ENCODE measurements around the gene BTBD9.
"Not testable (repeated sequence)": the region's sequence is repeated elsewhere in the genome, so short reads cannot be mapped to it uniquely, and the experiment has no call there.

The BTBD9 gene

DNA sequence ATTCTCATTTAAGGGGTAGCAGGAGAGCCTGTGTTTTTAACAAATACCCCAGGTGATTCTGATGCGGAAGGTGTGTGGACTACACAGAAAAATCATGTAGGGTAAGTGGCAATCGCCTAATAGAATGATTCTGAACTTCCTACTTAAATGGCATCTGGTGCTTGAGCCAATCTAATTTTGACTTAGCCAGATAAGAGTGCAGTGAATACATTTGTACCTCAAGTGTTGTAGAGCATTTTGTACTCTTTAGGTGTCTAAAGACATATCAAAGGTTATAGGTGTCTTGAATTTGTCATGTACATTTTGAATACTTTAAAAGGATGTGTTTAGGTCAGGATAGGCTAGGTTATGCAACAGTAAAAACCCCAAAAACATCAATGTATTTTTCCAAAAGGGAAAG, 10.0 kb upstream of the BTBD9 start:
- no peak for DNase-seq (ENCODE audit: low read depth, low spot score)

DNA sequence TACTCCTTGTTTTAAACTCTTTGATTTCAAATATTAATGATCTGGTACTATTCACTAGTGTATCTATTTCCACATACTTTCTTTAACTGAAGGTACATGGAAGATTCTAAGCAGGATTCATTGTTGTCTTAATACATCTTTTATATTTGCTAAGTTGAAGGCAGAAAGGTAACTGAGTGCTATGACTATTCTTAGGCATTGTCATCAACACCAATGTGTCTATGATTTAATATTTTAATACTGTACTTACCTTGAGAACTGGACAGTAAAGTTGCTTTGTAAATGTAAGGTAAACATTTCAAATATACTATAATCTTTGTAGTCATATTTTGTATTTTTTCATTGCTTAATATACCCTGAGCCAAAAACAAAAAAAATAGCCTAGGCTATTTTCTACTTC, 8.9 kb upstream of the BTBD9 start:
- DNase-seq (ENCODE audit: low read depth, low spot score), result no peak

DNA sequence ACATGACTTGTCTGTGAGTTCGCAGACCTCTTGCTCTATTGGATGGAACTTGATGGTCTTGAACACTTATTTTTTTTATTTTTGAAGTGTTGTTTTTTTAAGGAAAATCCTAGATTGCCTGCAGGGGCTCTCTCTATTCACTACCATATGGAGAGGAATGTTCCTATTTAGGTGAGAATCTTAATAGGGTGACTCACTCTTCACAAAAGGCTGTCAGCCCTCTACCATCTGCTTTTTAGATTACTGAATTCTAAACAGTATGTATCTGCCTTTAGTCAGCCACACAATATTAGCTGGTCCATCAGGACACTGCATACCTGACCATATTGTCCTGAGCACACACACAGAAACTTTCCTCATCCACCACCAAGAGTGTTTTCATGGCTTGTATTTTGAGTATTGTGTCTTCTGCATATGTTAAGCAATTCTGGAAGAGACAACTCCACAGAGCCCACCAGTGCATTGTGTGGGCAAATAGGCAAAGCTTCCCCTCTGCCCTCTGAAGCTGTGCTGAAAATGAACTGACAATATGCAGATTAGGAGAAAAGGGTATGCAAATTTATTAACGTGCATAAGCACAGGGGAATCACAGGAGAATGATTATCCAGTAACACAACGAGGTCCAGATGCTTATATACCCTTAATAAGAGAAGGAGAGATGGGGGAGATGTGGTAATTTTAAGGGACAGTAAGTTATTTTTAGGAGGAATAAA, 6.6 kb upstream of the BTBD9 start:
- no peak for DNase-seq (ENCODE audit: low read depth, low spot score)

DNA sequence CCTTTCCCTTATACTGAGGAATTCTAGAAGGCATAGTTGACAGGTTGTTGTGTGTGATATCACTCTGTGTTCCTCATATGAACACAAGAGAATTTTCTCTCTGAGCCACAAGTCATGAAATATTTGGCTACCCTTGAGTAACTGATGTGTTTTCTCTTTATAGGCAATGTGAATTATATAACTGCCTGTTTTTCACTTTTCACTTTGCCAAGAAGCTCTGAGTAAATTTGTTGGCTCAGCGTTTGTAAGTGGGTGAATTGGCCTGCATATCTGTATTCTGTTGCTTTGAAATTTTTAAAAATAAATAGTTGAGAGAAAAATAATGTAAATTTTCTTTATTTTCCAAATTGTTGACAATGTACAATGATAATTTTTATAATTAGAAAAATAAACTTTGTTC, 5.2 kb upstream of the BTBD9 start:
- DNase-seq (ENCODE audit: low read depth, low spot score), result no peak

DNA sequence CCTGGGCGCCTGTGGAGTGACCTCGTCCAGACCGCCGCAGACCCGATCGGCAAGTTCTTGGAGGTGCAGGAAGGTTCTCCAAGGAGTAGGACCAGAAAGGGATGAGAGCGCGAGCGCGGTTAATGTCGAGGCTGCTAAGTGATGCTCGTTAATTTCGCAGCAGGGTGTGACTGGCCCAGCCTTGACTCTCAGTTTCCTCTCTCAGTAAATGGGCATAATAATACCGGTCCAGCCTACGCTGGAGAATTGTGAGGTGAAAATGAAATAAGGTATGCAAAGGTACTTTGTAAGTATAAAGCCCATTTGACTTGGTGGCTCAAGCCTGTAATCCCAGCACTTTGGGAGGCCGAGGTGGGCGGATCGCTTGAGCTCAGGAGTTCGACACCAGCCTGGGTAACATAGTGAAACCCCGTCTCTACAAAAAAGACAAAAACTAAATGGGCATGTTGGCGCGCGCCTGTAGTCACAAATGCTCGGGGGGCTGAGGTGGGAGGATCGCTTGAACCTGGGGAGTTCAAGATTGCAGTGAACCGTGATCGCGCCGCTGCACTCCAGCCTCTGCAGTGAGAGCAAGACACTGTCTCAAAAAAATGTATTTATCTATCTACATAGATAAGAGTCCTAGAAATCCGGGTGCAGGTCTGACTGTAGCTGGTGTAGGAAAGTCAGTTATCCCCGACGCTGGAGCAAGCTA, 634 bp upstream of the BTBD9 start:
- DNase-seq (ENCODE audit: low read depth, low spot score), result peak; percentile 35

DNA sequence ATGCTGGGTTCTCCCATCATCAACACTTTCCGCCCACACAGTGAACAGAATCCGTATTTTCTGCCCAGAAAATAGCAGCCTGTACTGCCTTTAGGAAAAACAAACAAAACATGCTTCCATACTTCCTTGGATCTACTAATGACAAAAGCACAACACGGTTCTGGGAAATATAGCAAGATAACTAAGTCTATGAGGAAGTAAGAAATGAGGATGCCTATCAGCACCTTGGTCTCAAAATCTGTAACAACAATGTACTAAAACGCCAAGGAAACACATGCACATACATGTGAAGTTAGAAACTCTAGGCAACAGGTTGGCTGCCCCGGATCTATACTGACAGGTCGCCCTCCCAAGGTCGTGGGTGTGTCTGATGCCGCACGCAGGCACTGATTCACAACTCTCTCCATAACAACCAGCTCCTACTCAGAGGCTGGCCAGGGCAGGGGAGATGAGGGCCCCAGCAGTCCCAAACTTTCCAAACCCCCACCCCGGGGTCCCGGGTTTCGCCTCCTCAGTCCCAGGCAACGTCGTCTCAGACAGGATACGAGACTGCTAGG, 710 bp downstream of the BTBD9 start:
- no peak for DNase-seq (ENCODE audit: low read depth, low spot score)

DNA sequence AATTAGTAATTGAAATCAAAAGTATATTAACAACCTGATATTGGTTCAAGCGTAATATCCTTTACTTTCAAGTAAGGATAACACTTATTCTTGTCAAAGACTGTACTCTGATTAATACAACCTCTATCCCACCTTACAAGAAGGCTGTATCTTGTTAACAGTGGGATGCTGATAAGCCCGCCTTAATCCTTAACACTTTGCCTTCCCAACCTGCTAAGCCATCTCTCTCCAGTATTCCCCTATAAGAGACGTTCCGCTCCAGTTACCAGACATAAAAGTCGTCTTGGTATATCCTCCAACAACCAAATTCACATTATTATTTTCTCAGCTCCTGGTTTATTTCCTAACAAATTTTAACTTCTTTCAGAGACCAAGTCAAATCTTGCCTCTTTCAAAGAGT, 2.0 kb downstream of the BTBD9 start:
- DNase-seq (ENCODE audit: low read depth, low spot score), result no peak

DNA sequence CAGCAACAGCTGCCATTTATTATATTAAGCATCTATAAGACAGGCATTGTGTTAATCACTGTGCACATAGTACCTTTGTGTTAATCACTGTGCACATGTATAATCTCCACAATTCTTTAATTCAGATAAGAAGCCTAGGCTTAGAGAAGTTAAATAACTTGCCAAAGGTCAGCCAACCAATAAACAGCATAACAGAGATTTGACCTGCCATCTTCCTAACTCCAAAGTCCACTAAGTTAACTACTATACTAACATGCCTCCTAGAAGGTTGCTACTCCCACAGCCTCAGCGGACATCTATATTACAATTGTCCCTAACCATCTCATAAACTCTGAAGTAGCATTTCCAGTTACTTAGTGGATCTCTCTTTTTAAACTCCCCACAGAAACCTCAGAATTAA, 3.7 kb downstream of the BTBD9 start:
- DNase-seq (ENCODE audit: low read depth, low spot score), result no peak

DNA sequence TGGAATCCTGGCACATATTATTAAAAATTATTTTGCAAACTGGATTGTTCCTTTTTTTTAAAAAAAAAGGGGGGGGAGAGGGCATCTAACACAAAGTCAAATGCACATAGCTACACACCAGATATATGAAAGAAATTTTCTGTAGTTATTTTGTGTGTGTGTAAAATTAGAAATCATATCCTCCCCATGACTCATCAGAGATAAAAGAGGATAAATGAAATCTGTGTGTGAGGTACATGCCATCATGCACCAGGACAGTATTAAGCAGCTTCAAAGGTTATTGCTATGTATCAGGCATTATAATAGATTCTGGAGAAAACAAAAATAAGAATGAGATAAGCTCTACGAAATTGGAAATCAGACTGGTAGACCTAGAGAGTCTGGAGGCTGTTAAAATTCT, 5.2 kb downstream of the BTBD9 start:
- DNase-seq (ENCODE audit: low read depth, low spot score), result no peak

DNA sequence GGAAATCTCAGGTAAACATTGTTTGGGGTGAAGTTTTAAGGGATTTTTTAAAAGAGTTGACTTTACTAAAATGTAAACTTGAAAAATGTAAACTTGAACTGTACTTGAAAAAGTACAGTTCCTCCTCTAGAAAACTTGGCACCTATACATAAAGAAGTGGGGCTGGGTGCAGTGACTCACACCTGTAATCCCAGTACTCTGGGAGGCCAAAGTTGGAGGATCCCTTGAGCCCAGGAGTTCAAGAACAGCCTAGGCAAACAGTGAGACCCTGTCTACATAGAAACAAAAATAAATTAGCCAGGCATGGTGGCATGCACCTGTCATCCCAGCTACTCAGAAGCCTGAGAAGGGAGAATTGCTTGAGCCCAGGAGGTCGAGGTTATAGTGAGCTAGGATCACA, 7.2 kb downstream of the BTBD9 start:
- no peak for DNase-seq (ENCODE audit: low read depth, low spot score)

DNA sequence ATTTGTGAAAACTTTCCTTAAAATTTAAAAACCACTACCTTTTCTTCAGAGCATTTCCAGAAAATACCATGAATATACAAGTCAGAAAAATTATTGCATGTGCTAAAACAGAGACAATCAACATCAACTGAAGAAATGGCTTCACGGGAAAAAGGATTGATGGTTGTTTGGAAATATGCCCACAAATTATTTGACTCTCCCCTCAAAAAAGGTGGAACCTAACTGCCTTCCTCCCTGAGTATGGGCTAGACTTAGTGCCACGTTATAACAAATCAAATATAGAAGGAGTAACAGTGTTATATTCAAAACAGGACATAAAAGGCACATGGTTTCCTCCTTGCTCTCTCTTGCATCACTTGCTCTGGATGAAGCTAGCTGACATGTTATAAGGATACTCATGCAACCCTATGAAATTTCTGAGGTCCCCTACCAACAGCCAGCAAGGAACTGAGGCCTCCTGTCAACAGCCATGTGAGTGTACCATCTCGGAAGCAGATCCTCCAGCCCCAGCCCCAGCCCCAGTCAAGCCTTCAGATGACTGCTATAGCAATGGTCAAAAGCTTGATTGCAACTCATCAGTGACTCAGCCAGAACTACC, 8.4 kb downstream of the BTBD9 start:
- no peak for DNase-seq (ENCODE audit: low read depth, low spot score)

DNA sequence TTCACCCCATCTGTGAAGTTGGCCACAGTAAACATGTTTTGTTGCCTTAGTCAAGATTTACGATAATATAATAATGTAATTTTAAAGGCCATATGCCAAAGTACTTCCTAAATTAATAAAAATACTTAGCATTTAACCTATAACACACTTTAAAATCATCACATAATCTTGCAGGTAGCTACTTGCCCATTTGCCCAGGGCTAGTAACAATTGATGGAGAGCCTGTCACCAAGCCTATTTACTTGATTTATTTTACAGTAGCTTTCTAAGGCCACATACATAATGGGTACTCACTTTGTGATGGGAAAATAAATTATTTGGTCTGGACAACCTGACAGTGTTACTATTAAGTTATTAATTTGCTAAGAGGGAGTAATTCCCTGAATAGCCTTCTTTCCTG, 14.5 kb downstream of the BTBD9 start:
- DNase-seq (ENCODE audit: low read depth, low spot score), result no peak

DNA sequence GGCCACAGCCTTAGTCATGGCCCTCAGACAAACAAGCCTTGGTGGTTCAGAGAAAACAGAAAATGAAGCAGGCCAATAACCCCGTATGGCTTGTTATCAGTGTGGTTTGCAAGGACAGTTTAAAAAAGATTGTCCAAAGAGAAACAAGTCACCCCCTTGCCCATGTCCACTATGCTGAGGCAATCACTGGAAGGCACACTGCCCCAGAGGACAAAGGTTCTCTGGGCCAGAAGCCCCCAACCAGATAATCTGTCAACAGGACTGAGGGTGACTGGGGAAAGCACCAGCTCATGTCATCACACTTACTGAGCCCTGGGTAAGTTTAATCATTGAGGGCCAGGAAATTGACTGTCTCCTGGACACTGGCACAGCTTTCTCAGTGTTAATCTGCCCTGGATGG, 20.4 kb downstream of the BTBD9 start:
- DNase-seq (ENCODE audit: low read depth, low spot score), result not testable (repeated sequence)

DNA sequence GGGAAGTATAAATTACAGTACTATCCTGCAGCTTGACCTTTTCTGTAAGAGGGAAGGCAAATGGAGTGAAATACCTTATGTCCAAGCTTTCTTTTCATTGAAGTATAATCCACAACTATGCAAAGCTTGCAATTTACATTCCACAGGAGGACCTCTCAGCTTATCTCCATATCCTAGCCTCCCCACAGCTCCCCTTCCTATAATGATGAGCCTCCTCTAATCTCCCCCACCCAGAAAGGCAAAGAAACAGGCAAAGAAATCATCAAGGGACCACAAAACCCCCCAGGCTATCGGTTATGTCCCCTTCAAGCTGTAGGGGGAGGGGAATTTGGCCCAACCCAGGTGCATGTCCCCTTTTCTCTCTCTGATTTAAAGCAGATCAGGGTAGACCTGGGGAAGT, 21.4 kb downstream of the BTBD9 start:
- not testable (repeated sequence) for DNase-seq (ENCODE audit: low read depth, low spot score)

DNA sequence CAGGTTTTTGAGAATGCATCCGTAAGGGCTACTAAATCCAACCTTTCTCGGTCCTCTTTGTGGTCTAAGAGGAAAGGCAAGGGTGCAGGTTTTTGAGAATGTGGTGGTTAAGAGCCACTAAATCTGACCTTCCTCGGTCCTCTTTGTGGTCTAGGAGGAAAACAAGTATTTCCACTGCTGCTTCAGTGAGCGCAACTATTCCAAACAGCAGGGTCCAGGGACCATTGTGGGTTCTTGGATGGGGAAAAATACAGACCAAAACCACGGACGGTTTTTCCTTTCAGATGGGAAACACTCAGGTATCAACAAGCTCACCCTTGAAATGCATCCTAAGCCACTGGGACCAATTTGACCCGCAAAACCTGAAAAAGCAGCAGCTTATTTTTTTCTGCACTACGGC, 21.9 kb downstream of the BTBD9 start:
- DNase-seq (ENCODE audit: low read depth, low spot score), result no peak

DNA sequence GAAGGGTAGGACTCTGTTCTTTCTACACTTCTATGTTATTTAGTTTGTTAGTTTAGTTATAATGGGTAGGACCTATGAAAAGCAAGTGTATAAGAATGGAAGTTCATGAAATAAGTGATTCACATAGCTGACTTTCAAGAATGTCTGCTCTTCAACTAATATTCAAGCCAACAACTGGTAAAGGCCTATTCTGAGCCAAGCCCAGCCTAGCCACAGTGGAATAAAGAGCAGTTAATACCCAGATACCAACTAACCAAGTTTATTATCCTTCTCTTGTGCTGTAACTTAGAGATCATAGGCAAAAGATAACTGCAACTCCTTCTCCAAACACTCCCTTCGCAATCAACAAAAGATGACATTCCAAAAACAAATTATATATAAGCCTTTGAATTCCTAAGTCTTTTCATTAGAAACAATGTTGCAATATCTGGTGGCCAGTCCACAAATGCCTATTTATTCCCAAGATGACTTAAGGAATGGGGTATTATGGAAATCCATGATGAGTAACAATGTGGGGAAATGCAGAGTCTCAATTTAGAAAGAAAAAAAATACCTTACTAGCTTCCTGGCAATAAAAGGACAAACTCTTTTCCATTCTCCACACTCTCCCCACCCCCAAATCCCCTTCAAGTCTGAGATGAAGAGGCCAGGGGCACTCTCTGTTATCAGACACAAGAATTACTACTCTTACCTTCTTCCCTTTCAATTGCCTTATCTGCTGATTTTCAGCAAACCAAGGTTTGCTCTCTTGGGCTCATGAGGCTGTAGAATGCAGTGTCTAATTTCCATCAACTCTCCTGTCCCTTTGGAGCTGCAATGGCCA, 27.4 kb downstream of the BTBD9 start:
- DNase-seq (ENCODE audit: low read depth, low spot score), result no peak

DNA sequence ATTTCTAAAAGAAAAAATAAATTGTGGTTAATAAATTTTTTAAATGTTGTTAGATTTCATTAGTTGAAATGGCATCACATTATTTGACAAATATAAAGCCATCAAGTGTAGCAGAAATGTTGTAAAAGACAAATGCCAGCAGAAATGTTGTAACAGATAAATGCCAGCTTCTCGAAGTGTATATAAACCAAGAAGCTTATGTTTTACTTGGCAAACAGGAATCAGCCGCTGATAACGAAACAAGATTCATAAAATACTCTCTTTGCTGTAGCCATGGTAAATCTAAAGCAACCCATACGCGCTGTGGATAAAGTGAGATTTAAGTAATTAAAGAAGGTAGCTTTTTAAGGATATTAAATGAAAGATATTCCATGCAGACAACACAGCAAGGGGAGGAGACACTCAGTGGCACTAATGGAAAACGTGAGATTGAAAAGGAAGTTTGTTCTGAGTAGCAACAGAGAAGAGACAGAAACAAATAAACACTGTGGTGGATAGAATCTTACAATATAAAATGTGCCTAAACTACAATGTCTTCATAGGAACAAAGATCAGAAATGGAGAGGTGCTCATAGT, 29.6 kb downstream of the BTBD9 start:
- DNase-seq (ENCODE audit: low read depth, low spot score), result no peak

DNA sequence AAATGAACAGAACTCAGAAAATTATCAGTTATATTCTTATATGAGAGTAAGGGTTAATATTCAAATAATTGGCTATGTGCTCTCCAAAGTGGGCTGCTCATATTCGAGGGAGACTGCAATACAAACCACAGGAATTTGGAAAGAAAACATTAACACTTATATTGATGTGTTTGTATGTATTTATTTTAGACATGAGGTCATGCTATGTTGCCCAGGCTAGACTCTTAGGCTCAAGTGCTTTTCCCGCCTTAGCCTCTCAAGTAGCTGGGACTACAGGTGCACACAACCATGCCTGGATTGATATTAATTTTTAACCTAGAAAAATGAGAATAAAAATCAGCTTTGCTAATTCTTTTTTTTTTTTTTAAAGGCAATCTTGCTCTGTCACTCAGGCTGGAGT, 35.0 kb downstream of the BTBD9 start:
- DNase-seq (ENCODE audit: low read depth, low spot score), result no peak

DNA sequence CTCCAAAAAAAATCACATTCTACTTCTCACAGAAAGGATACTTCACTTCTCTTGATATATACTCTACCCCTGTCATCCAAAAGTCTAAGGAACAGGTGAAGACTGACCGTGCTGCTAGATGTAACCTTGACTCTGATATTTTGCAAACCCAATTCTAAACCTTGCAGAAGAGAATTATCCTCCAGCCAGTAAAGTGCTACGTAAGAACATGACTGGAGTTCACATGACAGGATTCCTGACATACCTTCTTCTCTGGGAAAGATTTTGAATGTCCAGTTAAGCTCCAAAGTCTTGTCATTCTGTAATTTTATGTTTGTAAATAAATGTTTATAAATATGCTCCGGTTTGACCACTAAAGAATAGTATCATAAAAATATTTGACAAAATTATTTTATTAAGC, 35.8 kb downstream of the BTBD9 start:
- DNase-seq (ENCODE audit: low read depth, low spot score), result no peak

DNA sequence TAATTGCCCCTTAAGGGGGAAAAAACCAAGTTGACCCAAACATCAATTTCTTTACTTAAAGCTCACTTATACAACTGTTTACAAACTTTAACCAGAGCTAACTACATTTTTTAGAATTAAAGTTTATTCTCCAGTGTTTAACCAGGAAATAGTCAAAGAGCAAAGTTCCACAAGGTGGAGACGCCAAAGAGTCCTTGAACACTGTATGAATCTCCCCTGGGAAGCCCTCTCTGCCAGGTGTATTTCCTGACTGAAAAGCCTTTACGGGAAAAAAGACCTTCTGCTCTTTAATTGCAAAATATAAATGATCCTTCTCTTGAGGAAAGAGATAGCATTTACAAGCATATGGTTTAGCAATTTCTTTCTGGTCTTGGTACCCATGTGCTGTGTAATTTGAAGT, 36.2 kb downstream of the BTBD9 start:
- DNase-seq (ENCODE audit: low read depth, low spot score), result no peak

DNA sequence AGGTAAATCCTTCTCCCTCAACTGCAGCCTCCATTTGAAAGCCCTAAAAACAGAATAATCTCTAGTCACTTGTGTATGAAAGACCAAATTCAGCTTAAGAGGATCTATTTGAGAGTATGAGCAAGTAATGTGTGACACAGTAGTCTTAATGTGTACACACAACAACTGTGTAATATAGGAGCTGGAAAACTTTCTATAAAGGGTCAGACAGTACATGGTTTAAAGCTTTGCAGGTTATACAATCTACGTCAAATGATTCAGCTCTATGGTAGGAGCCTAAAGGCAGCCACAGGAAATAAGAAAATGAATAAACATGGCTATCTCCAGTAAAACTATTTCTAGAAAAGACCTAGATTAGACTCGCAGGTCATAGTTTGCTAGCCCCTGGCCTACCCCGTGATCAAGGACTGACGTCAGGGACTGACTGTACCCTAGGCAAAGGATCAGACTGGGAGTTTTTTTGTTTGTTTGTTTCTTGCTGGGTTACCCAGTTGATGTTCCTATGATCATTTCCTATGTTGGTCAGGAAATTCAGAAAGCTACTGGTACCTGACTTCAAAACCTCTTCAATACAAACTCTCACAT, 39.7 kb downstream of the BTBD9 start:
- DNase-seq (ENCODE audit: low read depth, low spot score), result no peak
